Measurements from ENCODE around the gene GET4.

The GET4 gene

GRCh38 chr7:901041-901387, 24.7 kb downstream of the GET4 start:
- H3K27ac ChIP-seq (ENCODE audit: low read length) = no peak overlapping the region
- no peak overlapping the region for H3K4me2 ChIP-seq (ENCODE audit: low read depth, low read length)

DNA sequence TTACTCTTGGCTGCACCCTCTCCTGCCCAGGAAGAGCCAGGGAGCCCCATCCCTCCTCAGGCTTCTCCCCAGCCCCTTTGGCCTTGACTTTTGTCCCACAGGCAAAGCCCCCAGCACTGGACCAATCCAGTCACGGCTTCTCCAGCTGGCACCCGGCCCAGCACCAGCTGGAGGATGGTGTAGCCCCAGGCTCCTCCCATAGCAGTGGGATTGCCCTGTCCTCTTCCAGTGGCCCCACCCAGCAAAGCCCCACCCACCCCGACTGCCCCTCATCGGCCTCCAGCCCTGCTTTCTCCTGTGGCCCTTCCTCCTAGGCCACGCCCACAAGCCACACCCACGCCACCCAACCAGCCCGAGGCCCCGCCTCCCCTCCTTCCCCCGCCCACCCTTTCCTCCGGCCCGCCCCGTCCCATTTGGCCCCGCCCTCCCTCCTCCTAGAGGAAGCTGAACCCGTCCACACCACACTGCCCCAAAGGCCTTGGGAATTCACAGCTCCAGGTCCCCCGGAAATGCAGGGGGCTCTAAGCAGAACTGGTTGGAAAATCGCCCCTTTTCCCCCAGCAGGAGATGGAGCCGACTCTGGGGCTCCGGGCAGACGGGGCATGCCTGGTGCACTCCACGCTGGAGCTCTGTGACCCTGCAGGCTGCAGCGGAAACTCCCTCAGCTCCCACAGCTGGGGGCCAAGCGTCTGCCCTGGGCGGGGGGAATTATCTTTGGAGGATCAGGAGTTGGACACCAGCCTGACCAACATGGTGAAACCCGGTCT, 25.2 kb downstream of the GET4 start:
- TF ChIP-seq EZH2phosphoT487 (IDR thresholded peaks at IDR 0.05; ENCODE audit: low read length) (no peak), EZH2 (optimal IDR thresholded peaks at IDR 0.05; ENCODE audit: low read depth, low read length) (no peak)
- Histone ChIP-seq H3K79me2 (ENCODE audit: low read length) (no peaks in the 10 kb centered on the region), H4K20me1 (ENCODE audit: insufficient read depth, low read length) (no peaks in the 10 kb centered on the region), H3K27ac (ENCODE audit: low read length) (no peak overlapping the region), H3K36me3 (replicated peaks; ENCODE audit: insufficient read depth, low read length) (no peaks in the 10 kb centered on the region), H3K9me3 (replicated peaks; ENCODE audit: insufficient read depth, low read length) (no peaks in the 10 kb centered on the region; the same call in 1 of the 2 replicates), H3K4me1 (ENCODE audit: low read length) (no peaks in the 10 kb centered on the region), H3K27me3 (replicated peaks; ENCODE audit: insufficient read depth, low read length) (no peaks in the 10 kb centered on the region), H3K9me2 (replicated peaks; ENCODE audit: insufficient read depth, low read length) (no peaks in the 10 kb centered on the region), H3F3A (ENCODE audit: insufficient read depth, low read length) (peaks cover 4% of the 10 kb centered on the region; the same call in 1 of the 2 replicates), H2AFZ (ENCODE audit: low read length) (no peak overlapping the region), H3K4me3 (ENCODE audit: low read length) (no peak overlapping the region), H3K4me2 (ENCODE audit: low read depth, low read length) (no peak overlapping the region), H3K9ac (ENCODE audit: low read length) (no peak overlapping the region)
- DNase-seq = no peak

More at GRCh38 chr7:901041-901387, 24.7 kb downstream of the GET4 start:
- H3K79me2 ChIP-seq (ENCODE audit: low read length) = no peaks in the 10 kb centered on the region
- no peak overlapping the region for H2AFZ ChIP-seq (ENCODE audit: low read length)
- no peaks in the 10 kb centered on the region for H3K9me3 ChIP-seq (replicated peaks; ENCODE audit: insufficient read depth, low read length)
- no peaks in the 10 kb centered on the region; the same call in 1 of the 2 replicates for H3K36me3 ChIP-seq (replicated peaks; ENCODE audit: insufficient read depth, low read length)
- TF ChIP-seq EZH2phosphoT487 (IDR thresholded peaks at IDR 0.05; ENCODE audit: low read length) (no peak), EZH2 (optimal IDR thresholded peaks at IDR 0.05; ENCODE audit: low read depth, low read length) (no peak), CTCF (IDR thresholded peaks at IDR 0.05; ENCODE audit: low read length) (no peak)
- no peaks in the 10 kb centered on the region for H3K27me3 ChIP-seq (replicated peaks; ENCODE audit: insufficient read depth, low read length)
- H3K9ac ChIP-seq (ENCODE audit: low read length) = no peak overlapping the region
- DNase-seq = no peak
- no peaks in the 10 kb centered on the region for H3K9me2 ChIP-seq (replicated peaks; ENCODE audit: insufficient read depth, low read length)
- no peak overlapping the region for H3K4me3 ChIP-seq (ENCODE audit: low read length)
- no peaks in the 10 kb centered on the region for H4K20me1 ChIP-seq (ENCODE audit: insufficient read depth, low read length)
- H3K4me1 ChIP-seq (ENCODE audit: low read length) = no peaks in the 10 kb centered on the region
- peaks cover 4% of the 10 kb centered on the region; the same call in 1 of the 2 replicates for H3F3A ChIP-seq (ENCODE audit: insufficient read depth, low read length)

DNA sequence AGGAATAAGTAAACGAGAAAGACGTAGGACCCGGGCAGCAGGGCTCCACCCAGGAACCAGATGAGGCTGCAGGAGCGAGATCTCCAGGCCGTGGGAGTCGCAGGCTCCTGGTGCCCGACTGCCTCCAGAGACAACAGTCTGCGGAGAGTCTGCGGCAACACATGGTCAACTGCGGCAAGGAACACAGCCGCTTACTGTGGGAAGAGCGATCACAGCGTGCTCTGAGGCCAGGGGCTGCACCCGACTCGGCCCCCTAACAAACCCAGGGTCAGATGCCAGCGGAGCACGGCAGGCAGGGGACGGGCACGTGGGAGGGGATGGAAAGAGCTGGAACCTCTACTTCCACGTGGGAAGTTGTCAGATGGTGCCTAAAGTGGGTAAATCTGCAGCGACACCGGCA, 26.6 kb downstream of the GET4 start:
- Histone ChIP-seq H3K9me3 (replicated peaks; ENCODE audit: insufficient read depth, low read length) (no peaks in the 10 kb centered on the region; the same call in 1 of the 2 replicates), H3K27ac (ENCODE audit: low read length) (no peak overlapping the region), H3F3A (ENCODE audit: insufficient read depth, low read length) (peaks cover 4% of the 10 kb centered on the region; the same call in 1 of the 2 replicates), H4K20me1 (ENCODE audit: insufficient read depth, low read length) (no peaks in the 10 kb centered on the region), H3K79me2 (ENCODE audit: low read length) (no peaks in the 10 kb centered on the region), H3K36me3 (replicated peaks; ENCODE audit: insufficient read depth, low read length) (no peaks in the 10 kb centered on the region), H3K4me3 (ENCODE audit: low read length) (no peak overlapping the region), H3K4me1 (ENCODE audit: low read length) (no peaks in the 10 kb centered on the region), H2AFZ (ENCODE audit: low read length) (no peak overlapping the region), H3K4me2 (ENCODE audit: low read depth, low read length) (no peak overlapping the region), H3K9ac (ENCODE audit: low read length) (no peak overlapping the region), H3K9me2 (replicated peaks; ENCODE audit: insufficient read depth, low read length) (no peaks in the 10 kb centered on the region), H3K27me3 (replicated peaks; ENCODE audit: insufficient read depth, low read length) (no peaks in the 10 kb centered on the region)
- DNase-seq = no peak
- TF ChIP-seq EZH2phosphoT487 (IDR thresholded peaks at IDR 0.05; ENCODE audit: low read length) = no peak
- no peak for TF ChIP-seq EZH2 (optimal IDR thresholded peaks at IDR 0.05; ENCODE audit: low read depth, low read length)
- no peak for TF ChIP-seq CTCF (IDR thresholded peaks at IDR 0.05; ENCODE audit: low read length)
